HG03108 (cell line): Measurements from ENCODE around the gene SSBP3.
"Not testable (repeated sequence)": the region's sequence is repeated elsewhere in the genome, so short reads cannot be mapped to it uniquely, and the experiment has no call there.

ENCODE experiments used
- ATAC-seq: cut with Tn5 transposase; IDR thresholded peaks from one replicate; pipeline ENCODE4 v1.9.1; 2021; ENCODE audit warnings: moderate library complexity; ENCODE audit not compliant: unreplicated experiment

The SSBP3 gene

DNA sequence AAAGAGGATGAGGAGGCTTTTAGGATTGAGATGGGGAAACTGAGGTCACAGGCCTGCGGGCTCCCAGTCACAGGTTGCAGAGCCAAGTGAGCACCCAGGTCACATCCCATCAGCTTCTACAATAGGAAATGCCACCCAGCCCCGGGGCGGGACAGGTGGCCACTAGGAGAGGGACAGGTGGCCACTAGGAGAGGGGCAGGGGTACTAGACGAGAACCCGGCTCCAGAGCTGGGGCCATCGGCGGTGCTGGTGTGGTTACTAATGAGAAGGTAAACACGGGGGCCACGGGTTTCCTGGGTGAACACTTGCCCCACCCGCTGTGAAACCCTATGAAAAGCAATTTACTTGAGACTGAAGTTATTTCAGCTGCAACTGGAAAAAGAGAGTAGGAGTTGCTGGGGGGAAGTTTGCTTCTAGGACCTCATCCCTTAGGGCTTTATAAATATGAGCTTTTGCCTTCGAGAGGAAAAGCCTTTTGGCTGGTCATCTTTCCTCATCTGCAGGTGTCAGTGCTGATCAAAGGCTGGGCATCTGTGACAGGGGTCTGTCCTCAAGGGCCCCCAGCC lies 153.7 kb downstream of the SSBP3 start:
- ATAC-seq = no peak

DNA sequence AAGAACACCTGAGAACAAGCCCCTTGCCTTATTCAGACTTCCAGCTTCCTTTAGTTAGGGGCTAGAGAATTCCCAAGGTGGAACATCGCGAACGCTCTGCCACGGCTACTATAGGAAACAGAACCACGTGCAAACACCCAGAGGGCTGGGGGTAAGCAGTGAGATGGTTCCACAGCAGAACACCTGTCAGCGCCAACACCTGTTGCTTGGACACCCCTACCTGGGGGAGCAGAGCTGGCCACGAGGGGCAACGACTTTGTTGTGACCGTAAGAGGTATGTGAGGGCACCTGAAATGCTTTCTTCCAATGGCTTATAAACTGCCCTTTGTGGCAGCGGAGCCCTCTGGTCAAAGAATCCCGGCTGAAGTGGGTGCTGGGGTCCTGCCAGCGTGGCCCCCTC lies 155.5 kb downstream of the SSBP3 start:
- ATAC-seq = no peak

DNA sequence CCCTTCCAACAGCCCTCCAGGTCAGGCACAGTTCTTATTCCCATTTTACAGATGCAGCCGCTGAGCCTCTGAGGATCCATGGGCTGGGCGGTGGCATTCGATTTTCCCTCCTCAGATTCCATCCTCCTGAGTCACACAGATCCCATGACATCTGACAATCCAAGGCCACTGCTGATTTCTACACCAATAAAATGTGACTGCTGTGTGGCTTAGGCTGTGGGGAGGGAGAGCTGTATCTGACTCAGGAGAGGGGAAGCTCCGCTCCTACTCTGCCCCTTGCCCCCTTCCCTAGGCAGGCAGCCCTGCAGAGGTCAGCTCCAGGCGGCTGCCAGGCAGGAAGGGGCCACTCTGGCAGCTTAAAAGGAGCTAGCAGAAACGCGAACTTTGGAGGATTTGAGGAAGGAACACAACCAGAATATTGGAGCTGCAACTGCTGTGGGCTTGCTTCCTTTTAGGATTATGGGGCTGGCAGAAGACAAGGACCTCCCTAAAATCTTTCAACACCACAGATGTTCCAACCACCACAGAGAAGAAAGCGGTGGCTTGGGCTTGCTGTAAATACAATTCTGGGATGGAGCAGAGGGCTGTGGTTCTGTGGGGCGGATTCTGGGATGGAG lies 156.3 kb downstream of the SSBP3 start:
- ATAC-seq = no peak

DNA sequence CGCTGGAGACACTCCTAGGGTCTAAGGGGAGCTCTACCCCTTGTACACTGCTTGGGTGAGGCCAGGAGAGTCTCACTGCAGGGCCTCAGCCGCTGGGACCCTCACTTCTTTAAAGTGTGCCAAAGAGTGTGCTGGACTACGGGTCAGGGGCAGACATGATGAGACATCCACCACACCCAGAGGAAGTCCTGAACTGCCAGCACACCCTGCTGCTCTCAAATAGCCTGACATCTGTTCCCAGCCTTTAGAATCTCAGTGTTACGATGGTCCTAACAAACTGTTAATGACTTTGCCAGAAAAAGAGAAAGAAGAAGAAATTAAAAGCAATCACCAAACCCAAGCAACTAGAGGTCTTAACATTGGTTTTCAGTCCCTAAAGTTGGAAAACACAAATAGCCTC lies 157.2 kb downstream of the SSBP3 start:
- no peak for ATAC-seq

DNA sequence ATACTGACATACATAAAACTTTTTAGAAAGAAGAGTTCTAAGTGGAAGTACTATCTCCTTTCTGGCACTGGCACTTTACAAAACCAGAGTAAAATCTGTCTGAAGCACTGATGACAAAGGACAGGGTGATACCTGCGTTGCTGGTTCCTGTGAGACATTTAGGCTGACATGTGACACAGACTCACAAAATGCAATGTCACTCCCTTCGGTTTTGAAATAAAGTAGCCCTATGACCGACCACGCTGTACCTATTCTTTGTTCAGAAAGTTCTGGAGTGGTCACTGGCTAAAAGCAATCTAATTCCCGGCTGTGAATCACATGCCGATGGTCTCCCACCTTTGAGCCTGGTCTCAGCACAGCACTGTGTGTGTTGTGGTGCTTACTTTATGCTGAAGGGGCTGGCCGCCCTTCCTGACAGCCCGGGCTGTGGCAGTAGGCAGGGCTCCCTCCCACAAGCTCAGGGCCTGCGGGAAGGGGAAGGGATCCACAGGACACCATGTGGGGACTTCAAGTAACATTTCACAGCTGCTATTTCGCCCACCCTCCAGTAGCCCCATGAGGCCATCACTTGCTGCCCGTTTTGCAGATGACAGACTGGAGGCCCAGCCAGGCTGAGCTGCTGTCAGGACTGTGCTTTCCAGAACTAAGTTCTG lies 158.2 kb downstream of the SSBP3 start:
- ATAC-seq = no peak

DNA sequence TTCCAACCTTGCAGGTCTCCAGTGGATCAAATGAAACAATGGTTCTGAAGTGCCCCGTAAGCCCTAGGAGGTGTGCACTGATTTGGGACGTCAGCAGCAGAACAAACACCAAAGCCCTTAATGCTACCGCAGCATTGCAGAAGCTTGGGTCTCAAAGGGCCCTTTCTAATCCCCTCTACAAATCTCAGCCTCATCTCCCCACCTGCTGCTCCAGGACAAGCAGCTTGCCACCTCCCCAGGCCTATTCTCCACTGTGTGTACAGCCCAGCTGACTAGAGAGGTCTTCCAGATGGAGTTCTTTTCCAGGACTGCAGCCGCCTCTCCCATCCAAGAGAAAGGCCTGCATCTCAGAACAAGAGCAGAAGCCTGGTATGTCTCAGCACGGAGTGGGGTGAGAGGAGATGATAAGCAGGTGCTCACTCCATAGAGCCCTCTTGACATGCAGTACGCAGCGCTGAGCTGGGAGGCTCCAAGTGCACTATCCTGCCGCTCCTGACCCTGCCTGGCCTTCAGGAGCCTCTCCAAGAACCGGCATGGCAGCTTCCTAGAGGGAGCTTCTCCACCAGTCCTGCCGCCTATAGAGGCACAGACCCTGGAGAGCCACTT lies 160.0 kb downstream of the SSBP3 start:
- no peak for ATAC-seq

DNA sequence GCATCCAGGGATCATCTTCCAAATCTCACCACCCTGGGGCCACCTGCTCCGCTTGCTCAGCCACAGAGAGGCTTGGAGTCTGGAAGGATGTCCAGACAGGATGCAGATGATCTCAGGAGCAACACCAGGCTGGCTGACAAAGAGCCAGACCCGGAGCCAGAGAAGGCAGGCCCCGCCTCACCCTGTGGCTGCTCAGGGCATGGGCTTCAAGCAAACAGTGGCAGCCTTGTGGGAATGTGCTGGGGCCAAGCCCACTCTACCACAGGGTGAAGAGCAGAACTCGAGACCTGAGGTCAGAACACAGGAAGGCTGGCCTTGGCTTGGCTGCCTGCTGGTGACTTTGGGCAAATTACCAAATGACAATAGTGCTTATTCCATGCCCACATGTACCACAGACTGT lies 160.7 kb downstream of the SSBP3 start:
- no peak for ATAC-seq

DNA sequence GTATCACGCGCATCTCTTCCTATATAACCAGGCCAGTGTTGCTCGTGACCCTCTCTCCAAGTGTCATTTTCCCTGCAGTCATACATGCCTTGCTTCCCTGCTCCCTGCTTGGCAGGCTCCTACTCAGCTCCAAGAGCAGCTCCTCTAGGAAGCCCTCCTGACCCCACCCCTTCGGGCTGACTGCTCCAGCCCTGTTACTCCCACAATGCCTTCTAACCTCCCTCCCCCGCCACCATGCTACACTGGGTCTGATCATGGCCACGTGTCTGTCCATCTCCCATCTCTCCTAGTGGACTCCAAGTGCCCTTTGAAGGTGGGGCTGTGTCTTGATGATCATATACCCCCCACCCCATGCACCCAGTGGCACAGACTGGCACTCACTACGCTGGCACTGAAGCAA lies 161.5 kb downstream of the SSBP3 start:
- no peak for ATAC-seq

DNA sequence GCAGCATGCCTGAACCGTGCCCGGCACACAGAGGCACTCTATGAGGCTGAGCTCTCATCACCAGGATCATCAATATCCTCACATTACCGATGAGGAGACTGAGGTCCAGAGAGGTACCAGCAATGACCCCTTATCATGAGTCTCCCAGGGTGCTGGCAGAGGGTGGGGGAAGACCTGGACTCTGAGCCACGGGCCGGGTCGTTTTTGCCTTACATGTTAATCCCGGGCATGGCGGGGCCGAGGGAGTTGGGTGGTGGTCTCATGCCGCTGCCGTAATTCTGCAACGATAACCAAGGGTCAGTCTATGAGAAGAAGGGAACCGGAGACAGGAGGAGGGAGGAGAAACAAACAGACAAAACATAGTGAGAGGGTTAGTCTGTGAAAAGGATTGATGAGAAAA lies 163.2 kb downstream of the SSBP3 start:
- ATAC-seq = no peak

DNA sequence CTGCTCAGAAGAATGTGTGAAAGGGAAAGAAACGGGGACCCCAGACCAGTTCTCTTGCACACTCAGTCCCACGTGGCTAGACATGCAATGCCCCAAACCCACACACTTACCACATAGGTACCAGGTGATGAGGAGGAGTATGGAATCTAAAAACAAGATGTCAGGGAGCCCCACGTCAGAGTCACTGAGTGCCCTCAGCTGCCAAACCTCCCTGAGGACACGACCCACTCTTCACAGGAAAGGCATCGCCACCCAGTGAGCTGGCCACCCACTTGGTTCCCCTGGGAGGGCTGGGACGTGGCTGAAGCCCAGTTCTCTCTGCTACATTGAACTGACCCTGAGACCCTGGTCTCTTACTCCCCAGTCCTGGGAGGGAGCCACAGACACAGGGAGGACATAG lies 164.8 kb downstream of the SSBP3 start:
- no peak for ATAC-seq

DNA sequence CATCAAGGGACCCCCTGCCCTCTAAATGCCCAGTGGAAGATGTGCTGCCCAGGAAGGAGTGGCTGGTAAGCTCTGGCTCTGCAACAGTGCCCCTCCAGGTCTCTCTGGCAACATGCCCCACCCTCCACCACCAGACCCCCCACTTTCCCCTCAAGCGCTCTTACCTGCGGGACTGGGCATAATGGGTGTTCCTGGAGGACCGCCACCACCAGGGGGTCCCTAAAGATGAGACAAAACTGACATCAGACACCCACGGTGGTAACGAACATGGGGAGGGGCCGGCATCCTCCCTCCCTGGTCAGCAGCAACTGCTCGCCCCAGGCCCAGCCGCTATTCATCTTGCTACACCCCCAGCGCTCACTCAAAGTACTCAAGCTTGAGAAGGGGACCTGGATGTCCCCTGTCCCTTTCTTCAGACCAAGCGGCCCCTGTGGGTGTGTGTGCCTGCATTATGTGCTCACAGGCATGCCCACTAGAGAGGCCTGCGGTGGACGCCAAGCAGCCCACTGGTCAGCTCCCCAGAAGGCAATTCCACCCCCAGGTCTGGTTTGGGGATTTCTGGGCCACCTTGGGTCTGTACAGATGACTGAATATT lies 165.4 kb downstream of the SSBP3 start:
- ATAC-seq = no peak

DNA sequence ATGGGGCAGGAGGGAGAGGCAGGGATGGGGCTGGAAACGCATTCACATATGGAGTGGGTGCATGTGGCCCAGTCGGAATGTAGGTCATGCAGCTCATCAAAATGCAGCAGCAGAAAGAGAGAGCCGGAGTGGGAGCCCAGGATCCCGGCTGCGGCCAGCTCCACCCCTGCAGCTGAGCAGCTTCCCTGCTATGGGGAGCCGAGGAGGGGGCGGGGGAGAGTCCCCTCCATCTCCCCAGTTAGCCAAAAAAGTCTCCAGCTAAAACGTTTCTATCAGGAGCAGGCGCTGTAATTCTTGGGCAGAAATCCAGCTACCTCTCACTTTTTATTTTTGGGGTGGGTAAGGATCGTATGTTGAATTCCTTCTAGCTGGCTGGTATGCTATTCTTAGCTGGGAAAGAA lies 166.6 kb downstream of the SSBP3 start:
- no peak for ATAC-seq

DNA sequence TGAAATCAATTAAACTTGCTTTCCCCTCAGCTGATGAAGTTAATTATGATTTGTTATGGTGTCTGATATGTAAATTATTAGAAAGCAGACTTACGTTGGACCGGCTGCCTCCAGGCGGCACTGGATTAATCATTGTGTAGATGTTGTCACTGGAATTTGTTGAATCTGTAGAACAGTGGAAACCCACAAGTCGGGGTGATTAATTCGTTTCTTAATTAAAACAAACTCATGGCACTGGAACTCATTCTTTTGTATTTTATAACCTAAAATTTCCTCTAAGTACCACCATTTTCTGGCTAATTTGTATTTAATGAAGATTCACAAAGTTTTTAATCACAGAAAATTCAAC lies 167.2 kb downstream of the SSBP3 start:
- no peak for ATAC-seq

DNA sequence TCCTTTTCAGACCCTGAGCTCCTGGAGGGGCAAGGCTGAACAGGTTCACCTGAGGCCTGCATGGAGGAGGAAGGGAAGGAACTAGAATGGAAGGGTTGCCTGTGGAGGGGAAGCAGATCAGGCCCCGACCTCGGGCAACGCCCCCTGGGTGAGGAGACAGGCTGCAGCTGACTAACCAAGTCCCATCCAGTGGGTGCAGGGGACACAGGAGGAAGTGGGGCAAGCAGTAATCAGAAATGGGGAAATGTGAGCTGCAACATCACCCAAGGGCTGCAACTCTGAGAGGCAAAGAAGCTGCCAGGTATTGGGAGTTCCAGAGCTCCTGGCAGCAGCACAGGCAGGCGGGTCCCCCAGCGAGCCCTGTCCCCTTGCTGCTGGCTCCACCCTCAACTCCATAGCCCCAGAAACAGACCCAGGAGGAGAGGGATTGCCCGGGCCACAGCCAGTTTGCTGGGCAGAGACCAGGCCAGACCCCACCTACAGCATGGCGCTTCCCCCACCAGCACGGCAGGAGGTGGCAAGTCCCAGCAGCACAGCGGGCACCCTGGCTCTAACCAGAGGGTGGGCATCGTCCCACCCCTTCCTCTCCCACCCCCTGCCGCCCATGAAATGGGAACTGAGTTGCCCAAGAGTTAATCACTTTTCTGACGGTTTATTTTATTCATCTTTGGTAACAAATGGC lies 167.7 kb downstream of the SSBP3 start:
- no peak for ATAC-seq

DNA sequence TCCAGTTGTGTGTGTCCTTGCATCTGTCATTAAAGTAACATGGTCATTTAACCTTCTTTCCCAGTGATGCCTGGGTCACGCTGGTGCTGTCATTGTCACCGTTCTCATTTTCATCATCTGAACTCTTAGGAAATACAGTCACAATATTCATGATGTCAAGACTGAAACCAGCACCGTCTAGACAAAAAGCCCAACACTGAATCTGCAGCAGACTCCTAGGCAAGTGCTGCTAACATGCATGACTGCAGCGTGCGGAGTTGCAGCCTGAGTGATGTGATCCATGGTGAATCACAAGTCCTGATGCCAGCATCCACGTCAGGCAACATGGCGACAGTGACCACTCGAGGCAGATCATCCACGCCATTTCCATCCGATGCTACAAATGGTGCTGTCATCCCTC lies 168.6 kb downstream of the SSBP3 start:
- no peak for ATAC-seq

DNA sequence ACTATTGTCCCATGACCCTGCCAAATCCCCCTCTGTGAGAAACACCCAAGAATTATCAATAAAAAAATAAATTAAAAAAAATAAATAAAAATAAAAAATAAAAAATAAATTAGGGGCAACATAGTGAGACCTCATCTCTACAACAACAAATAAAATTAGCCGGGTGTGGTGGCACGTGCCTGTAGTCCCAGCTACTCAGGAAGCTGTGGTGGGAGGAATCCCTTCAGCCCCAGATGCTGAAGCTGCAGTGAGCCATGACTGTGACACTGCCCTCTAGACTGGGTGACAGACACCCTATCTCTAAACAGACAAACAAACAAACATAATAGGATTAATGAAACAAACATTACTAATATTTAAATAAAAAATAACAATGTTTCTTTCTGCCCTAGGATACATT lies 171.9 kb downstream of the SSBP3 start:
- ATAC-seq = no peak

DNA sequence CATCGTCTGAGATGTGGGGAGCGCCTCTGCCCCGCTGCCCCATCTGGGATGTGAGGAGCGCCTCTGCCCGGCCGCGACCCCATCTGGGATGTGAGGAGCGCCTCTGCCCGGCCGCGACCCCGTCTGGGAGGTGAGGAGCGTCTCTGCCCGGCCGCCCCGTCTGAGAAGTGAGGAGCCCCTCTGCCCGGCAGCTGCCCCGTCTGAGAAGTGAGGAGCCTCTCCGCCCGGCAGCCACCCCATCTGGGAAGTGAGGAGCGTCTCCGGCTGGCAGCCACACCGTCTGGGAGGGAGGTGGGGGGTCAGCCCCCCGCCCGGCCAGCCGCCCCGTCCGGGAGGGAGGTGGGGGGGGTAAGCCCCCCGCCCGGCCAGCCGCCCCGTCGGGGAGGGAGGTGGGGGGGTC lies 173.0 kb downstream of the SSBP3 start:
- ATAC-seq = not testable (repeated sequence)

DNA sequence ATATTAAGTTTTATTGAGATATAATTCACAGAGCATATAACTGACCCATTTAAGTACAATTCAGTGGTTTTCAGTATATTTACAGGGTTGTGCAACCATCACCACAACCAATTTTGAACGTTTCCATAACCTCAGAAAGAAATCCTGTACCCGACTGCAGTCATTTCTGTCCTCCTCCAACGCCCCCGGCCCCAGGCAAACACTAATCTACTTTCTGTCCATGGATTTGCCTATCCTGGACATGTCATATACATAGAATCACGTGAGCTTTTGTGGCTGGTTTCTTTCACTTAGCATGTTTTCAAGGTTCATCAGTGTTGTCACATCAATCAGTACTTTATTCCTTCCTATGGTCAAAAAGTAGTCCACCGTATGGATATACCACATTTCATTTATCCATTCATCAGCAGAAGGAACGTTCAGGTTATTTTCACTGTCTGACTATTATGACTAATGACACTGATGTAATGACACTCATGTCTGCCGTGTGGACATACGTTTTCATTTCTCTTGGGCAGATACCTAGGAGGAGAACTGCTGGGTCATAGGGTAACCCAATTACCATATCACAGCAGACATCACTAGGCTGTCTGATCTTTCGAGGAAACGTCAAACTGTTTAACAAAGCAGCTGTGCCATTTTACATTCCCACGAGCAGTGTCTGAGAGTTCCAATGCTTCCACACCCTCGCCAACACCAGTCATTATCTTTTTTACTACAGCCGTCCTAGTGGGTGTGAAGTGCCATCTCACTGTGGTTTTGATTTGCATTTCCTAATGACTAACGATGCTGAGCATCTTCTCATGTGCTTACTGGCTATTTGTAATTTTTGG lies 175.5 kb downstream of the SSBP3 start:
- no peak for ATAC-seq

DNA sequence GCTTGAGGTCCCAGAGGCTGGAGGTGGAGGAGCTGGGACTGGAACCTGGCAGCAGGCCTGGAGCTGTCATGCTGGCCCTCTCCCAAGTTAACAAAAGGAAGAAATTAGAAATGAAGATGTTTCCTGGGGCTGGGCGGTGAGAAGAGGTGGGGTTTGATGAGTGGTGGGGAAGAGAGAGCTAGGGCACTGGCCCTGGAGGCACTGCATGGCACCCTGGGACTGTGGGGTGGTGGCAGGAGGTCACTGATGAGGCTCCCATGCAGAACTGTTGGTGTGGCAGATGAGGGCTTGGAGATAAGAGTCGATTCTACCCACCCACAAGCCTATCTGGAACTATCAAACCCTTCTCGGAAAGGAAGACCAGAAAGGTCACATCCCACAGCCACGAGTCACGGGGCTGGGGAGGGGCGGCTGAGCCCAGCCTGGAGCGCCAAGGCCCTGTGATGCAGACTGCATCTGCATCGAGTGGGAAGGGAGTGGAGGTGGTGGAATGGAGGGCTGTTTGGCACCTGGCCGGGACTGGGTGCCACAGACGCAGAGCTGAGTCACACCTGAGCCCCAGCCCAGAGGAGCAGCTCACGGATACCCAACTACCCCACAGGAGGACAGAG lies 176.8 kb downstream of the SSBP3 start:
- no peak for ATAC-seq

DNA sequence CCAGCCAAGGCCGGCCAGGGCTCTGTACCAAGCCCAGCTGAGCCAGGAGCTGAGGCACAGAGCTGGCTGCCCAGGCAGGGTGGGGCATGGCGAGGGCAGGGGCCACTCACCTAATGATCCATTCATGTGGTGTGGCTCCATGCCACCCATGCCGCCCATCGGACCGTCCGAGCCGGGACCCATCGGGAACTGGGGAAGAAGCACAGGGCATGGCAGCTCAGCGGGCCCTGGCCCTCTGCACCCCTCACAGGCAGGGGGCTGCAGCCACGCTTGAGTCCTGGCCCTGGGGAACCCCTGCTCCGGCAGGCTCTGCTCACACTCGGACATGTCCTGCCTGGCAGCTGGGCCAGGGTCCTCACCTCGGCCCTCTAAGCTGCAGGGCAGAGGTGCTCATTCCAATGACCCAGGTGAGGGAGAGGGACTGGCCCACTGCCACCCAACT lies 177.5 kb downstream of the SSBP3 start:
- ATAC-seq = no peak
